Astrocyte (in vitro differentiated cells and primary cell): ENCODE data around the gene FZD7. TPM values are rescaled to one million over a fixed set of nuclear protein-coding genes. Genes with fewer than 3 reads are reported as not detected.

Source experiments
- DNase-seq: peaks from one replicate; pipeline ENCODE4 v3.0.0-alpha.2; 2010; ENCODE audit warnings: low read depth
- FAIRE-seq: peaks from 2 replicates; lab custom pipeline; 2011; peaks lifted over from hg19 to GRCh38; lab: Jason Lieb, UNC
- H2AFZ ChIP-seq: 2 replicates; pipeline ENCODE4 v1.6.0; 2012; ENCODE audit warnings: low read depth, low read length, inconsistent platforms
- H3K27ac ChIP-seq: 2 replicates; pipeline ENCODE4 v1.5.1; 2011; ENCODE audit warnings: low read depth, low read length, inconsistent platforms
- H3K27me3 ChIP-seq: 2 replicates; pipeline ENCODE4 v1.6.0; 2011; ENCODE audit warnings: low read length, inconsistent platforms; ENCODE audit not compliant: insufficient read depth
- H3K36me3 ChIP-seq: 2 replicates; pipeline ENCODE4 v1.5.1; 2011; ENCODE audit warnings: low read length, inconsistent platforms; ENCODE audit not compliant: insufficient read depth
- H3K4me1 ChIP-seq: 2 replicates; pipeline ENCODE4 v1.5.1; 2011; ENCODE audit warnings: low read length, inconsistent platforms; ENCODE audit not compliant: insufficient read depth
- H3K4me2 ChIP-seq: 2 replicates; pipeline ENCODE4 v1.6.0; 2012; ENCODE audit warnings: low read length, inconsistent platforms
- H3K4me3 ChIP-seq: 2 replicates; pipeline ENCODE4 v1.5.1; 2011; ENCODE audit warnings: low read depth, mild to moderate bottlenecking, low read length, inconsistent platforms; ENCODE audit not compliant: insufficient read depth
- H3K79me2 ChIP-seq: 2 replicates; pipeline ENCODE4 v1.6.0; 2012; ENCODE audit warnings: mild to moderate bottlenecking, low read length, inconsistent platforms; ENCODE audit not compliant: insufficient read depth
- H3K9ac ChIP-seq: 2 replicates; pipeline ENCODE4 v1.6.0; 2012; ENCODE audit warnings: mild to moderate bottlenecking, low read length, inconsistent platforms
- H3K9me3 ChIP-seq: 2 replicates; pipeline ENCODE4 v1.5.1; 2012; ENCODE audit warnings: low read depth, mild to moderate bottlenecking, low read length, inconsistent platforms; ENCODE audit not compliant: insufficient read depth
- H4K20me1 ChIP-seq: 2 replicates; pipeline ENCODE4 v1.6.0; 2012; ENCODE audit warnings: low read length, inconsistent platforms; ENCODE audit not compliant: insufficient read depth
- H3K27ac Mint-ChIP-seq: one replicate; pipeline ENCODE4 v1.8.0; 2021; ENCODE audit warnings: mild to moderate bottlenecking, mixed read lengths; ENCODE audit not compliant: unreplicated experiment
- H3K27me3 Mint-ChIP-seq: one replicate; pipeline ENCODE4 v1.8.0; 2021; ENCODE audit warnings: low read depth, mixed read lengths; ENCODE audit not compliant: unreplicated experiment
- H3K36me3 Mint-ChIP-seq: one replicate; pipeline ENCODE4 v1.8.0; 2021; ENCODE audit warnings: low read depth, mixed read lengths; ENCODE audit not compliant: unreplicated experiment
- H3K4me1 Mint-ChIP-seq: one replicate; pipeline ENCODE4 v1.8.0; 2021; ENCODE audit warnings: low read depth, mixed read lengths; ENCODE audit not compliant: unreplicated experiment
- H3K4me3 Mint-ChIP-seq: one replicate; pipeline ENCODE4 v1.8.0; 2021; ENCODE audit warnings: mild to moderate bottlenecking, moderate library complexity, mixed read lengths; ENCODE audit not compliant: unreplicated experiment
- H3K9me3 Mint-ChIP-seq: one replicate; pipeline ENCODE4 v1.8.0; 2021; ENCODE audit warnings: mild to moderate bottlenecking, mixed read lengths; ENCODE audit not compliant: unreplicated experiment
- CTCF ChIP-seq: IDR thresholded peaks from 2 replicates; pipeline ENCODE4 v1.5.1; 2011; ENCODE audit warnings: low read depth, mild to moderate bottlenecking, inconsistent platforms, low read length, moderate library complexity; ENCODE audit not compliant: insufficient read depth
- EZH2 ChIP-seq: IDR thresholded peaks from 2 replicates; pipeline ENCODE4 v1.6.1; 2012; ENCODE audit warnings: mild to moderate bottlenecking, low read length, inconsistent platforms; ENCODE audit not compliant: insufficient read depth
- total RNA-seq: library from RNA; stranded (reverse); gene quantifications from 2 replicates; pipeline ENCODE4 v1.2.1, GENCODE V29; 2021

The FZD7 gene
- total RNA-seq, 1 donor from 2014 or later: 61.5 TPM

- Histone ChIP-seq H3K36me3 (no peaks in the 10 kb centered on the region), H3K9me3 (no peaks in the 10 kb centered on the region), H3K79me2 (no peaks in the 10 kb centered on the region), H3K27me3 (no peaks in the 10 kb centered on the region), H2AFZ (no peak overlapping the region), H3K9ac (no peak overlapping the region), H3K27ac (no peak overlapping the region), H3K4me1 (no peaks in the 10 kb centered on the region), H3K4me3 (no peak overlapping the region), H4K20me1 (no peaks in the 10 kb centered on the region), H3K4me2 (no peak overlapping the region)
- Mint-ChIP-seq H3K9me3 (no peaks in the 10 kb centered on the region), H3K36me3 (no peaks in the 10 kb centered on the region), H3K4me1 (peaks cover 2% of the 10 kb centered on the region), H3K27me3 (peaks cover 1% of the 10 kb centered on the region), H3K4me3 (no peak overlapping the region), H3K27ac (no peak overlapping the region)
- FAIRE-seq: no peak
- DNase-seq: no peak
- TF ChIP-seq EZH2 (no peak), CTCF (no peak)
Measured at GRCh38 chr2:202072226-202072625, 38.6 kb downstream of the FZD7 start.

- Histone ChIP-seq H3K9ac (no peak within 1 kb of the TSS), H3K4me2 (no peak within 1 kb of the TSS), H3K4me1 (no peaks in the 10 kb centered on the region), H4K20me1 (no peaks in the 10 kb centered on the region), H3K79me2 (no peaks in the 10 kb centered on the region), H2AFZ (no peak within 1 kb of the TSS), H3K9me3 (no peaks in the 10 kb centered on the region), H3K36me3 (no peaks in the 10 kb centered on the region), H3K27me3 (no peaks in the 10 kb centered on the region), H3K27ac (no peak within 1 kb of the TSS), H3K4me3 (no peak within 1 kb of the TSS)
- DNase-seq (no peak), FAIRE-seq (no peak)
- no peak within 1 kb of the TSS for H3K4me3 Mint-ChIP-seq
- H3K27me3 Mint-ChIP-seq: peaks cover 1% of the 10 kb centered on the region
- peaks cover 2% of the 10 kb centered on the region for H3K4me1 Mint-ChIP-seq
- TF ChIP-seq EZH2: no peak
- TF ChIP-seq CTCF: no peak
- H3K27ac Mint-ChIP-seq: no peak within 1 kb of the TSS
- H3K9me3 Mint-ChIP-seq: no peaks in the 10 kb centered on the region
- no peaks in the 10 kb centered on the region for H3K36me3 Mint-ChIP-seq
Measured at GRCh38 chr2:202072737-202073401, 39.2 kb downstream of the FZD7 start, which contains the start of gene KIAA2012. KIAA2012 (plus strand) TSS chr2:202073255; CDS start chr2:202073628, 373 bp downstream.

GRCh38 chr2:202074324-202074723, 40.7 kb downstream of the FZD7 start:
- H3K4me1 ChIP-seq: no peaks in the 10 kb centered on the region
- H3K4me1 Mint-ChIP-seq: peaks cover 2% of the 10 kb centered on the region
- H3K27me3 ChIP-seq: no peaks in the 10 kb centered on the region
- no peak overlapping the region for H3K27ac Mint-ChIP-seq
- no peaks in the 10 kb centered on the region for H3K79me2 ChIP-seq
- DNase-seq: no peak
- H3K4me3 ChIP-seq: no peak overlapping the region
- H3K9me3 ChIP-seq: no peaks in the 10 kb centered on the region
- H3K4me2 ChIP-seq: no peak overlapping the region
- H3K4me3 Mint-ChIP-seq: no peak overlapping the region
- peaks cover 1% of the 10 kb centered on the region for H3K27me3 Mint-ChIP-seq
- H3K36me3 ChIP-seq: no peaks in the 10 kb centered on the region
- H3K9ac ChIP-seq: no peak overlapping the region
- no peak overlapping the region for H3K27ac ChIP-seq
- H2AFZ ChIP-seq: no peak overlapping the region
- no peaks in the 10 kb centered on the region for H3K36me3 Mint-ChIP-seq
- no peak for FAIRE-seq
- no peaks in the 10 kb centered on the region for H3K9me3 Mint-ChIP-seq
- TF ChIP-seq CTCF (no peak), EZH2 (no peak)
- no peaks in the 10 kb centered on the region for H4K20me1 ChIP-seq
